OCI-LY3 (cell line): ENCODE data around the gene MAOB.

Source experiments
- CTCF ChIP-seq: fragments of 200-600, 300-600 bp; sonication (generic); IDR thresholded peaks from 2 replicates; pipeline ENCODE4 v1.5.1; 2014; ENCODE audit warnings: antibody characterized with exemption, low read length, low read depth
- EZH2phosphoT487 ChIP-seq: fragments of 200-600 bp; shearing (Covaris generic); IDR thresholded peaks from 2 replicates; pipeline ENCODE4 v1.6.1; 2018; ENCODE audit warnings: antibody characterized with exemption, mixed run types, low read depth

GRCh38 chrX:43745938-43746721 is 136.1 kb downstream of the MAOB start:
- no peak for TF ChIP-seq CTCF
- TF ChIP-seq EZH2phosphoT487: no peak
